ENCODE data around the gene CCN5. TPM values are rescaled to one million over a fixed set of nuclear protein-coding genes. Genes with fewer than 3 reads are reported as not detected.

CCN5 gene
- total RNA-seq, 2 experiments from 2014 or later, result not detected

GRCh38 chr20:44707018-44707579 is 8.1 kb upstream of the CCN5 start:
- TF ChIP-seq CTCF (conservative IDR thresholded peaks at IDR 0.05; ENCODE audit: low read length), result no peak
- TF ChIP-seq EZH2phosphoT487 (IDR thresholded peaks at IDR 0.05; ENCODE audit: borderline replicate concordance, low read depth, low read length), result no peak
- Histone ChIP-seq H2AFZ (ENCODE audit: low read length) (no peak overlapping the region), H4K20me1 (ENCODE audit: insufficient read depth, low read length) (no peaks in the 10 kb centered on the region), H3K36me3 (ENCODE audit: insufficient read depth, low read length) (no peaks in the 10 kb centered on the region), H3K9me2 (ENCODE audit: insufficient read depth, low read length) (no peaks in the 10 kb centered on the region), H3K9me3 (ENCODE audit: low read length) (no peaks in the 10 kb centered on the region), H3K4me2 (ENCODE audit: low read length) (no peak overlapping the region), H3K4me1 (ENCODE audit: insufficient read depth, low read length, poor library complexity, severe bottlenecking) (no peaks in the 10 kb centered on the region), H3K4me3 (ENCODE audit: low read depth, low read length, poor library complexity, severe bottlenecking) (no peak overlapping the region), H3K79me2 (ENCODE audit: insufficient read depth, low read depth, low read length) (no peaks in the 10 kb centered on the region), H3K27ac (ENCODE audit: low read depth, low read length, poor library complexity, severe bottlenecking) (no peak overlapping the region)
- intact Hi-C loops (cut with micrococcal nuclease; ENCODE audit: unreplicated experiment), result no loop called here
- POLR2A ChIA-PET, result no interaction called here
- CTCF ChIA-PET (ENCODE audit: unreplicated experiment), result no interaction called here
- DNase-seq (ENCODE audit: low spot score), result no peak
- no TSS peak for BruUV-seq (replicated peaks)

GRCh38 chr20:44709380-44709779 is 5.8 kb upstream of the CCN5 start:
- POLR2A ChIA-PET, result interaction anchor here (0.7 kb wide), 1 partner anchor 1651 kb away, joined by 3 read pairs; no protein-coding TSS in a partner anchor
- no peaks in the 10 kb centered on the region for H3K9me2 ChIP-seq (ENCODE audit: insufficient read depth, low read length)
- CTCF ChIA-PET (ENCODE audit: unreplicated experiment), result no interaction called here
- intact Hi-C loops (cut with micrococcal nuclease; ENCODE audit: unreplicated experiment), result no loop called here
- H3K4me1 ChIP-seq (ENCODE audit: insufficient read depth, low read length, poor library complexity, severe bottlenecking), result no peaks in the 10 kb centered on the region
- H2AFZ ChIP-seq (ENCODE audit: low read length), result no peak overlapping the region
- H3K9me3 ChIP-seq (ENCODE audit: low read length), result no peaks in the 10 kb centered on the region
- BruUV-seq (replicated peaks), result no TSS peak
- no peak overlapping the region for H3K27ac ChIP-seq (ENCODE audit: low read depth, low read length, poor library complexity, severe bottlenecking)
- H3K79me2 ChIP-seq (ENCODE audit: insufficient read depth, low read depth, low read length), result no peaks in the 10 kb centered on the region
- no peak for DNase-seq (ENCODE audit: low spot score)
- H4K20me1 ChIP-seq (ENCODE audit: insufficient read depth, low read length), result no peaks in the 10 kb centered on the region
- H3K4me2 ChIP-seq (ENCODE audit: low read length), result no peak overlapping the region
- H3K4me3 ChIP-seq (ENCODE audit: low read depth, low read length, poor library complexity, severe bottlenecking), result no peak overlapping the region
- H3K36me3 ChIP-seq (ENCODE audit: insufficient read depth, low read length), result no peaks in the 10 kb centered on the region
- TF ChIP-seq EZH2phosphoT487 (IDR thresholded peaks at IDR 0.05; ENCODE audit: borderline replicate concordance, low read depth, low read length) (no peak), CTCF (conservative IDR thresholded peaks at IDR 0.05; ENCODE audit: low read length) (no peak)

GRCh38 chr20:44709797-44710196 is 5.4 kb upstream of the CCN5 start:
- Histone ChIP-seq H3K4me1 (ENCODE audit: insufficient read depth, low read length, poor library complexity, severe bottlenecking) (no peaks in the 10 kb centered on the region), H3K9me2 (ENCODE audit: insufficient read depth, low read length) (no peaks in the 10 kb centered on the region), H3K9me3 (ENCODE audit: low read length) (no peaks in the 10 kb centered on the region), H2AFZ (ENCODE audit: low read length) (no peak overlapping the region), H3K4me3 (ENCODE audit: low read depth, low read length, poor library complexity, severe bottlenecking) (no peak overlapping the region), H4K20me1 (ENCODE audit: insufficient read depth, low read length) (no peaks in the 10 kb centered on the region), H3K27ac (ENCODE audit: low read depth, low read length, poor library complexity, severe bottlenecking) (no peak overlapping the region), H3K36me3 (ENCODE audit: insufficient read depth, low read length) (no peaks in the 10 kb centered on the region), H3K4me2 (ENCODE audit: low read length) (no peak overlapping the region), H3K79me2 (ENCODE audit: insufficient read depth, low read depth, low read length) (no peaks in the 10 kb centered on the region)
- intact Hi-C loops (cut with micrococcal nuclease; ENCODE audit: unreplicated experiment), result no loop called here
- ChIA-PET CTCF (ENCODE audit: unreplicated experiment) (no interaction called here), POLR2A (interaction anchor here (0.7 to 0.8 kb wide), 2 partner anchors 13 to 1651 kb away, joined by 3 to 7 read pairs; no protein-coding TSS in a partner anchor)
- no TSS peak for BruUV-seq (replicated peaks)
- DNase-seq (ENCODE audit: low spot score), result no peak
- no peak for TF ChIP-seq EZH2phosphoT487 (IDR thresholded peaks at IDR 0.05; ENCODE audit: borderline replicate concordance, low read depth, low read length)
- TF ChIP-seq CTCF (conservative IDR thresholded peaks at IDR 0.05; ENCODE audit: low read length), result no peak
